Stimulated activated CD8-positive, alpha-beta memory T cell treated with anti-CD3 and anti-CD28 coated beads, Interleukin-4, amount 100 ng/mL, for 24 hours (primary cell): ENCODE data around the gene USP31.
"Not testable (repeated sequence)": the region's sequence is repeated elsewhere in the genome, so short reads cannot be mapped to it uniquely, and the experiment has no call there.

ENCODE experiments used
- DNase-seq: peaks from one replicate; pipeline ENCODE4 v3.0.0-alpha.2; 2020; ENCODE audit warnings: low read depth

The USP31 gene

GRCh38 chr16:23160082-23160481 lies 10.8 kb upstream of the USP31 start:
- no peak for DNase-seq

DNA sequence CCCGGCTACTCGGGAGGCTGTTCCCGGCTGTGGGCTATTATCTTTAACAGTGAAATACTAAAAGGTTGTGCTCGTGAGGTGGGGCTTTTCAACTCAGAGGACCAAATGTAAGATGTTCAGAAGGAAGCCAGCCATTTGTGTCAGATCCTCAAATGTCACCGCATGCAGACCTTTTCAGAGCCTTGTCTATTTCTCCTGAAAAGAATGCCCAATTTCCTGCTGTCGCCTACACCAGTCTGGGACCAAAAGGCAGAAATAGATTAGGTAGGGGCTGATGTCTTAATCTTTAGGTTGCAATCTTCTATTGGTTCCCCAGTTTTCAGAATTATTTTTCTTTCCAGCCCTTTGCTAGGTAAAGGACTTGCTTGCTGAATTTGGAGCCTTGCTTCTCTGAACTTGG lies 8.9 kb upstream of the USP31 start:
- no peak for DNase-seq

GRCh38 chr16:23156946-23157460 lies 7.8 kb upstream of the USP31 start:
- DNase-seq = no peak

GRCh38 chr16:23156110-23156509 lies 6.9 kb upstream of the USP31 start:
- no peak for DNase-seq

DNA sequence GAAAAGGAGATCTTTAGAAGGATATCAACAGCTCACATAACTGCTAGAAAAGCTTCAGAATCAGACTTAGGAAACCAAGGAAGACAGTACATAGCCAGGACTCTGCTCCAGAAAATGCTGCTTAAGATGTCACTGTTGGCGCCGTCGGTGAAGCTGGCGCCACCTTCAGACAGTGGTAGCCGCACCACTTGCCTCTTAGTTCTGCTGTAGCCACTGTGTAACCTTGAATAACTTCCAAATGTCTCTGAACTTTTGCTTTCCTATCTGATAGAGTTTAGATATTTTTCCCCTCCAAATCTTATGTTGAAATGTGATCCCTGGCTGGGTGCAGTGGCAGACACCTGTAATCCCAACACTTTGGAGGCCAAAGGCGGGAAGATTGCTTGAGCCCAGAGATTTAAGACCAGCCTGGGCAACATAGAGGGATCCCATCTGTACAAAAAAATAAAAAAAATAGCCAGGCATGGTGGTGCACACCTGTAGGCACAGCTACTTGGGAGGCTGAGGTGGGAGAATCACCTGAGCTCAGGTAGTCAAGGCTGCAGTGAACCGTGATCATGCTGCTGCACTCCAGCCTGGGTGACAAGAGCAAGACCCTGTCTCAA lies 6.3 kb upstream of the USP31 start:
- DNase-seq = no peak

DNA sequence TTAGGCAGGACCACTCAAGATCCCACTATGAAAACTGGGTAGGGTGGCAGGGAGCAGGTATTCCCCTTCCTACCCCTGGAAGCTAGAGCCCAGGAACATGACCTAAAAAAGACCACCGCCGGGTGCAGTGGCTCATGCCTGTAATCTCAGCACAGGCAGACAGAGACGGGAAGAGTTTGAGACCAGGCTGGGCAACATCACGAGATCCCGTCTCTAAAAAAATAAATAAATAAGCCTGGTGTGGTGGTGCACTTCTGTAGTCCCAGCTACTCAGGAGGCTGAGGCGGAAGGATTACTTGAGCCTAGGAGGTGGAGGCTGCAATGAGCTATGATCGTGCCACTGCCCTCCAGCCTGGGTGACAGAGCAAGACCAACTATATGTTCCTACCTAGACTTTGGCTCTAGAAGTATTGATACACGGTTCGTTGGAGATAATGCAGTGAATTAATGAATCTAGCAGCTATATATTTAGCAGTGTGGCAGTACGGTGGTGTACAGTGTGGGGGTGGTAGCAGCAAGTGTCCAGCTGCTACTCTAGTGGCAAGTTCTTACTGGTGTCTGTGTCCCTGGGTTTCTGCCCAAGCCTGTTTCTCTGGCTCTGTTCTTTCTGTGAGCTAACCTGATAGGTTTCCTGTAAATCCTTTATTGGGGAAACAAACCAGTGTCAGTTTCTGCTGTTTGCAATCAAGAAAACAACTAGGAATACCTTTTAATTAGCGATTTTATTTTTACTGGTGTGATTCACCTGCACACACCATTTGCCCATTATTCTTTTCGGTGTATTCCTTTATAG lies 3.3 kb upstream of the USP31 start:
- DNase-seq = no peak

GRCh38 chr16:23149993-23150364 lies 727 bp upstream of the USP31 start:
- no peak for DNase-seq

- DNase-seq = peak; percentile 40
These were observed 562 bp downstream of the USP31 start for GRCh38 chr16:23148513-23149266.

DNA sequence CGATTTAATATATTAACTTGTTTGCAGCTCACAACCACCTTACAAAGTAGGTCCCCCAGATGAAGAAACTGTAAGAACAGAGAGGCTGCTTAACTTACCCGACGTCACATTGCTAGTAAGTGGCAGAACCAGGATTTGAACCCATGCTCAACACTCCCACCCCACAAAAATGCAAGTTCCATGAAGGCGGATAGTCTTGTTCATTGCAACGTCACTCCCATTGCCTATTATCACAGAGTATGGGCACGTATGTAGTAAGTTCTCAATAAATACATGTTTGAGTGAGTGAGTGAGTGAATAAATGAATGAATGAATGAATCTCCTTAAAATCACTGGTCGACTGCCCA lies 1.1 kb downstream of the USP31 start:
- no peak for DNase-seq

- DNase-seq = no peak
These were observed 1.6 kb downstream of the USP31 start for GRCh38 chr16:23147666-23148065.

DNA sequence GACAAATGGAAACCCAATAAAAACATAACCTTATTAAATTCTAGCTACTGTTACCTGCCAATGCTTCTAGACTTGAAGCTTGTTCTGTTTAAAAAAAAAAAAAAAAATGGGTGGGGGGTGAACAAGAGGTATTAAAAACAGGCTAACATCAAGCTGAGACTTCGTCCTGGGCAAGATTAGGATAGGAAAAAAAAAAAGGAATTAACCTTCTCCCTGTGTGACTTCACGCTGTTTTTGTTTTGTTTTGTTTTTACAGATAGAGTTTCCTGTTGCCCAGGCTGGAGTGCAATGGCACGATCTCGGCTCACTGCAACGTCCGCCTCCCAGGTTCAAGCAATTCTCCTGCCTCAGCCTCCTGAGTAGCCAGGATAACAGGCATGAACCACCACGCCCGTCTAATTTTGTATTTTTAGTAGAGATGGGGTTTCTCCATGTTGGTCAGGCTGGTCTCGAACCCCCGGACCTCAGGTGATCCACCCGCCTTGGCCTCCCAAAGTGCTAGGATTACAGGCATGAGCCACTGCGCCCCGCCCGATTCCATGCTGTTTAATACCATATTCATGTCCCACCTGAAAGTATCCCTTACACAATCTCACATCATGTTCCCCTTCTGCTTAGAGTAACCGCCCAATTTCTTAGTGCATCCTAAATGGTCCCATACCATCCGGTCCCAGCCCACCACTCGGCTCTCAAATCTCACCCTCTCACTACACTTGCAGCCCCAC lies 2.2 kb downstream of the USP31 start:
- no peak for DNase-seq

DNA sequence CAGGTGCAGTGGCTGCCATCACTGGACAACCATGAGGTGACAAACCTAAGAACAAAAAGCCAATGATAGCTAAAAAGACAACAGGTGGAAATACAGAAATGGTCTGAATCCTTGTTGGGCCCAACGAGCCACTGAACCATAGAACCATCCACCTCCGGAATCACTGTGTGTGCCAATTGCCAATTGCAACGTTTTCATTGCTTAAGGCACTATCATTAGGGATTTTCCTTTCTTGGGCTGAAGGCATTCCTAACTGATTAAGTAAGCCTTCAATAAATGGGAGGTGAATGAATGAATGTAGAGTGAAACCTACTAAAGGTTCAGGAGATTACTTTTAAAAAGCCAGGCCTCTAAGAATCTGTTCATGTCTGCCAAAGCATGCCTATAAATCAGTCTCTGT lies 3.6 kb downstream of the USP31 start:
- no peak for DNase-seq

GRCh38 chr16:23145186-23145585 lies 4.1 kb downstream of the USP31 start:
- DNase-seq = no peak

- not testable (repeated sequence) for DNase-seq
These were observed 4.9 kb downstream of the USP31 start for GRCh38 chr16:23144393-23144792.

GRCh38 chr16:23143391-23143790 lies 5.9 kb downstream of the USP31 start:
- no peak for DNase-seq

DNA sequence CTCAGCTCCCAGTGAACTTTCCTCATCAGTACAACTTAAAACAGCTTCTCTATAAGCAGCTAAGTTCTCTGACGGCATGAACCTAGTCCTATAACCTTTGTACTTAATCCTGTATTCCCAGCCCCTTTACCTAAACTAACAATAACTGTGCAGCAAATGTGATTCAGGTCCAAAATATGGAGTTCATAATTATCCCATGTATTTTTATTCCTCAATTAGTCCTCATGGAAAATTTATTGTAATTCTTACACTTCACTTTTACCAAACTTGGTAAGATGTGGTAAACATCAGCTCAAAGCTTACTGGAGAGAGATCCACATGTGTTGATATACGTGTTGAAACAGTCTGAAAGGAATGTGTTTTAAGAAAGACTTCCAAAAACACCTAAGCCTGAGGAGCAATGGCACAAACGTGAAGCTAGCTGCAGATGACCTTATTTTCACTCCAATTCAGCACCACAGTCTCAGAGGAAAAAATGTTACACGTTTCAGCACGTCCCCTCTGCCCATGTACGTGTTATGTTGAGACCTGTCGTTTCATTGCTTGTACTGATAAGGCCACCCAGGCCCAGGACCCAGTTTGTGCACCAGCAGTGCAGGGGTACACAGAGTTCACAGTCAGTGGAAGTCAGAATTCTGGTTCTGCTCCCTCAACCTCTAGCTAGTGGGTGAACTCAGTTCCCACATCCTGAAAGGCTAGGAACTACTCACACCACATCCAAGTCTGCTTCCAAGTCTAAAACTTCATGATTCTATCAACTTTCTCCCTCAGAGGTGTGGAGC lies 7.1 kb downstream of the USP31 start:
- DNase-seq = no peak

DNA sequence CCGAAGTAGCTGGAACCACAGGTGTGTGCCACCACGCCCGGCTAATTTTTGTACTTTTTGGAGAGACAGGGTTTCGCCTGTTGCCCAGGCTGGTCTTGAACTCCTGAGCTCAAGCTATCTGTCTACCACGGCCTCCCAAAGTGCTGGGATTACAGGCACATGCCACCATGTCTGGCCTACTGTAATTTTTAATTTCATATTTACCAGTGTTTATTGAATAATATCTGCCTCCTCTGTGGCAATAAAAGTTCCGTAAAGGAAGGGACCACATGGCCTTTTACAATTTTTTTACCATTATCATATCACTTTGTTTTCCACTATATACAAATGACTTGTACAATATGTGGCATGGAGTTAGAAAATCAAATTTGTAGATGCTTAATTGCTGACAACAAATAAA lies 7.8 kb downstream of the USP31 start:
- DNase-seq = no peak

GRCh38 chr16:23141033-23141432 lies 8.2 kb downstream of the USP31 start:
- no peak for DNase-seq

- no peak for DNase-seq
These were observed 9.1 kb downstream of the USP31 start for GRCh38 chr16:23140107-23140506.

- DNase-seq = no peak
These were observed 11.4 kb downstream of the USP31 start for GRCh38 chr16:23137818-23138217.

GRCh38 chr16:23137256-23137655 lies 12.0 kb downstream of the USP31 start:
- no peak for DNase-seq

GRCh38 chr16:23134274-23134673 lies 15.0 kb downstream of the USP31 start:
- DNase-seq = no peak
